NT2/D1 (cell line): Measurements from ENCODE around the gene CHRND.

Experiments
- SUZ12 ChIP-seq: IDR thresholded peaks from 2 replicates; pipeline ENCODE4 v1.6.1; 2011; ENCODE audit not compliant: insufficient read length, insufficient read depth; ENCODE audit errors: extremely low read depth
- YY1 ChIP-seq: IDR thresholded peaks from 2 replicates; pipeline ENCODE4 v1.6.1; 2011; ENCODE audit not compliant: insufficient read length, insufficient read depth
- ZNF274 ChIP-seq: IDR thresholded peaks from 2 replicates; pipeline ENCODE4 v1.6.1; 2011; ENCODE audit warnings: mild to moderate bottlenecking, low read depth, low read length

DNA sequence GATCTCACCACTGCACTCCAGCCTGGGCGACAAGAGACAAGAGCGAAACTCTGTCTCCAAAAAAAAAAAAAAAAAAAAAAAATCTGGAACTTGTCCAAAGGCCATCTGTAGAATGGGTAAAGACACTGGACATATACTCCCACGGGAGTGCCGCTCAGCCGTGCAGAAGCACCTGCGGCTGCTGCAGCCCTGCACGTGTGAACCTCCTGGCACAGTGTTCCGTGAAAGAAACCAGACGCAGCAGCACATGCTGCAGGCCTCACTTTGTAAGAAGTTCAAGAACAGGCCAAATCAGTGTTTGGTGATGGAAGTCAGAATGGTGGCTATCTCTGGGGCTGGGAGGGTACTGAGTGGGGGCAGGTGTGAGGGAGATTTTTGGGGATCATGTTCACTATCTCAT is 6.5 kb downstream of the CHRND start:
- TF ChIP-seq SUZ12 (no peak), ZNF274 (no peak), YY1 (no peak)
